Dedifferentiated amniotic fluid mesenchymal stem cell (primary cell): ENCODE measurements around the gene IL17B.
"Not testable (repeated sequence)": the region's sequence is repeated elsewhere in the genome, so short reads cannot be mapped to it uniquely, and the experiment has no call there.

Experiments
- DNase-seq: peaks from one replicate; pipeline ENCODE4 v3.0.0-alpha.2; 2016; ENCODE audit errors: extremely low spot score

IL17B gene

GRCh38 chr5:149400304-149400703, 21.2 kb upstream of the IL17B start:
- DNase-seq = no peak

- no peak for DNase-seq
Measured at GRCh38 chr5:149399775-149400174, 20.7 kb upstream of the IL17B start.

- not testable (repeated sequence) for DNase-seq
Measured at GRCh38 chr5:149398747-149399266, 19.7 kb upstream of the IL17B start.

- no peak for DNase-seq
Measured at GRCh38 chr5:149397530-149397929, 18.4 kb upstream of the IL17B start.

GRCh38 chr5:149394996-149395395, 15.9 kb upstream of the IL17B start:
- not testable (repeated sequence) for DNase-seq

- no peak for DNase-seq
Measured at GRCh38 chr5:149392718-149393117, 13.6 kb upstream of the IL17B start.

GRCh38 chr5:149391524-149391923, 12.4 kb upstream of the IL17B start:
- no peak for DNase-seq

GRCh38 chr5:149391076-149391475, 12.0 kb upstream of the IL17B start:
- not testable (repeated sequence) for DNase-seq

- no peak for DNase-seq
Measured at GRCh38 chr5:149389552-149390495, 10.7 kb upstream of the IL17B start.

GRCh38 chr5:149388498-149389190, 9.6 kb upstream of the IL17B start:
- DNase-seq = no peak

- DNase-seq = no peak
Measured at GRCh38 chr5:149387982-149388381, 8.9 kb upstream of the IL17B start.

GRCh38 chr5:149387081-149387631, 8.1 kb upstream of the IL17B start:
- no peak for DNase-seq

- DNase-seq = no peak
Measured at GRCh38 chr5:149386166-149386565, 7.1 kb upstream of the IL17B start.

- no peak for DNase-seq
Measured at GRCh38 chr5:149383399-149383798, 4.3 kb upstream of the IL17B start.

GRCh38 chr5:149382517-149383220, 3.6 kb upstream of the IL17B start:
- no peak for DNase-seq

- DNase-seq = peak; percentile 52
Measured at GRCh38 chr5:149381986-149382338, 2.9 kb upstream of the IL17B start.

- no peak for DNase-seq
Measured at GRCh38 chr5:149381261-149381985, 2.3 kb upstream of the IL17B start.

GRCh38 chr5:149380466-149381121, 1.5 kb upstream of the IL17B start:
- DNase-seq = no peak

- no peak for DNase-seq
Measured at GRCh38 chr5:149379818-149380374, 804 bp upstream of the IL17B start.

- DNase-seq = no peak
Measured at GRCh38 chr5:149378241-149378820, 761 bp downstream of the IL17B start.
